LoVo (cell line): ENCODE data around the gene SFXN1.

Experiments used
- DNase-seq: peaks from one replicate; pipeline ENCODE4 v3.0.0-alpha.2; 2016; ENCODE audit warnings: low spot score

Gene SFXN1

GRCh38 chr5:175466700-175467318, 11.6 kb upstream of the SFXN1 start:
- DNase-seq: no peak

DNA sequence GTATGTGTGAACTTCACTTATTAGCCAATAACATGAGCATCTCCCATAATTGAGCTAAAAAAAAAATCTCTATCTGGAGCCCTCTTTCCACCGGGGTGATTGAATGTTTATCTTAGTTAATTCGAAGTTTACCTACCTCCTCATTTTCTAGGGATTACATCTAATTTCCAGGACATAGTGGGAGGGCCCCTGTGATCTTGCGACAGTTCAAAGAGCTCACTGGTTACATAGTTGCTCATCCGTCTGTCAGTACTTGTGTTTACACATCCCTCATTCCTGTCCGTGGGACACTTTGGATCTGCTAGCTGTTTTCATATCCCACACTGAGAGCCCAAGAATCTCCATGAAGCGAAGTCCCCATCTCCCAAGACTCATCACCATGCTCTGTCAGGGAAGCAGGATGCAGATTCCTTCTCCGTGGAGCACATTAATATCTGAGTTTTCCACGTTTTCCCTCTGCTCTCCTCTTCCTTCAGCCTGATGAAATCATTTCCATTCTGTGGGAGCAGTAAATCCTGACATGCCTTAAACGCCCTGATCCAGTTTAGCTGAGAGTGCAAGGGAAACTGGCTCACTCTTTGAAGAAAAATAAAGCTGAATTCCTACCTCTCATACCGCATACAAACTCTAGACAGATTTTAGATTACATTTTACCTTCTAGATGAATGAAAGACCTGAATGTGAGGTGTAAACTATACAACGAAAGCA, 10.2 kb upstream of the SFXN1 start:
- no peak for DNase-seq

DNA sequence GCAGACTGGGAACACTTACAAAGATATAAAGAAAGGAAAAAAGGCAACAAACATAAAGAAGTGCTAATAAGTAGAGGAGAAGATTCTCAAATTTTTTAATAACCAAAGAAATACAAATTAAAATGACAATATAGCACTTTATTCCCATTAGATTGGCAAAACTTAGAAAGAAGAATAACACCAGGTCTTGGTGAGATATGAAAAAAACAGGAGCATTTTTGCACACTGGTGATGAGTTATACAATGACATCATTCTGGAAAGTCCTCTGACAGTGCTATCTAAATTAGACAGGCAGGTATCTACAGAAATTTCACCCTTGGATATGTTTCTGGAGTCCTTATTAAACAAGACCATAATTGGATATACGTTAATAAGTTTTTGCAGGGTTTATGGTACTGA, 9.5 kb upstream of the SFXN1 start:
- DNase-seq: no peak

DNA sequence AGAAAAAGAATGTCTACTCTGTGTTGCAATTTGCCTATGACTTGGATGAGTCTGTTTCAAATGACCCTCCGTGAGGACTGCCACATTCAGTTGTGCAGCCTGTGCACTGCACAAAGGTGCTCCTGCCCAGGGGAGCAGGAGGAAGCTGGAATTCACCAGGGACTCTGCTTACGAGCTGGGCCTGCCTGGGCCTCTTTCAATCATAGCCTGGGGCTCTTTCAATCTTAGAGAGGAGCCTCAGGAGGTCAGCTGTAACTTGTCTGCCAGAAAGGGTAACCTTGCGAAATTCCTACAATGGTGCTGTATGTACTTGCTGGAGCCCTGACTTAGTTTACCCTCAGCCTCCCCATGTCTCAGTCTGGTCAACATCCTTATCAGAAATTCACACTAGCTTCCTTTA, 8.4 kb upstream of the SFXN1 start:
- DNase-seq: no peak

DNA sequence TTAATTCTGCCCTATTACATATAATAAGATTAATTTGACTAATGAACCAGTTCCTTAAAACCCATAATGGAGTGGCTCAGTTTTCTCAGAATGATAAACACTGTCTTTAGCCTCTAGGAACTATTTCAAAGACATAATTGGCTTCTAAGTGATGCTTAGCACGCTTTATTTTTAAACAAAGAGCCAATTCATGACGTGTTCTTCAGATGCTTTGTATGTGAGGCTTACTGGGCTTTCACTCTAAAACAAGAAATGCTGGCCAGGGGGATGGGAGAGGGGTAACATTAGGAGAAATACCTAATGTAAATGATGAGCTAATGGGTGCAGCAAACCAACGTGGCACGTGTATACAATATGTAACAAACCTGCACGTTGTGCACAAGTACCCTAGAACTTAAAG, 7.6 kb upstream of the SFXN1 start:
- DNase-seq: no peak

GRCh38 chr5:175471196-175471595, 7.2 kb upstream of the SFXN1 start:
- no peak for DNase-seq

GRCh38 chr5:175471628-175472027, 6.7 kb upstream of the SFXN1 start:
- DNase-seq: no peak

DNA sequence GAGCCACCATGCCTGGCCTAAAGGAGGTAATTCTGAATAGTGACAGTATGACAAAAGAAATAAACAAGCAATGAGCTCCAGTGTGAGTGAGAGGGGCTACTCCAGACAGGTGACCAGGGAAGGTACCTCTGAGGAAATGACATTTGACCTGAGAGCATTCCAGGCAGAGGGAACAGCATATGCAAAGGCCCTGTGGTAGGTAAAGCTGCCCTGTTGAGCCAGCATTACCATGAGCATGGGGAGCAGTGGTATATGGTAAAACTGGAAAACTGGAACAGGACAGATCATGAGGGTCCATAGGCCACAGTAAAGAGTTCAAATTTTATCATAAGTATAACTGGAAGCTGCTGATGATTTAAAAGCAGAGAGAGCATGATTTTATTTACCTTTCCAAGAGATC, 6.0 kb upstream of the SFXN1 start:
- DNase-seq: no peak

- no peak for DNase-seq
Observed at GRCh38 chr5:175475248-175475647, 3.1 kb upstream of the SFXN1 start.

- no peak for DNase-seq
Observed at GRCh38 chr5:175477440-175477839, 920 bp upstream of the SFXN1 start.

- DNase-seq: no peak
Observed at GRCh38 chr5:175478008-175478383, 364 bp upstream of the SFXN1 start.

GRCh38 chr5:175479125-175479881, 943 bp downstream of the SFXN1 start:
- peak; percentile 15 for DNase-seq

DNA sequence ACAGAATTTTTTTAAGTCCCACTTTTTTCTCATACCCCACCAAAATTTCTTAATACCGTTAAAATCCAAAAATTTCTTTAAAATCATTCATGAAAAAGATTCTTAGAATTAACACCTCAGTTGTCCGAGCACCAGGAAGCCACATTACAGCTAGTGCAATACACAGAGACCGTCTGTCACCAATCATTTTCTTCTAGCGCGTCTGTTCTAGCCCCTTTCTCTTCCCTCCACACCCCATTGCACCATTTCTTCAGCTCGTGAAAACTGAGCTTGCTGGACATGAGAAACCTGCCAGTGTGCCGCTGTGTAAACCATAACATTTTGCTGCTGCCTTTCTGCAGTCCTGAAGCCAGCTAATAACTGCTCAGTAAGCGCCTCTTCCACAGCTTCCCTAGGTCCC, 5.0 kb downstream of the SFXN1 start:
- DNase-seq: no peak

GRCh38 chr5:175484322-175484721, 6.0 kb downstream of the SFXN1 start:
- DNase-seq: no peak

DNA sequence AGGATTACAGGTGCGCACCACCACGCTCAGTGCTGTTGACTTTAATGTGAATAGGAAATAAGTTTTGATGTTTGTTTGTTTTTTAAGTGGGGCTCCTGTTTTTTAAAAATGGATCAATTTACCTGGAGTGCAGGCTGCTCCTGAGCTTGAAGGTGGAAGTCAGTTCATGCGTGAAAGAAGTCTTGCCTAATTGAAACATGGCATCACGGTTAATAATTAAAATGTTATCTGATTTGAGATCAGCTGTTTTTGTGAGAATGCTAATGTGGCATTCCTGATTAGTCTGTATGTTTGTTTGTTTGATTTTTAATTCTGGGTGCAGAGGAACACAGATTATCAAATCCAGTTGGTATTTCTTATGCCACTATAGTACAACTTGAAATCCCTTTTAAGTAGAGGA, 6.5 kb downstream of the SFXN1 start:
- DNase-seq: no peak

GRCh38 chr5:175485631-175486030, 7.3 kb downstream of the SFXN1 start:
- no peak for DNase-seq

GRCh38 chr5:175487514-175488222, 9.3 kb downstream of the SFXN1 start:
- no peak for DNase-seq

DNA sequence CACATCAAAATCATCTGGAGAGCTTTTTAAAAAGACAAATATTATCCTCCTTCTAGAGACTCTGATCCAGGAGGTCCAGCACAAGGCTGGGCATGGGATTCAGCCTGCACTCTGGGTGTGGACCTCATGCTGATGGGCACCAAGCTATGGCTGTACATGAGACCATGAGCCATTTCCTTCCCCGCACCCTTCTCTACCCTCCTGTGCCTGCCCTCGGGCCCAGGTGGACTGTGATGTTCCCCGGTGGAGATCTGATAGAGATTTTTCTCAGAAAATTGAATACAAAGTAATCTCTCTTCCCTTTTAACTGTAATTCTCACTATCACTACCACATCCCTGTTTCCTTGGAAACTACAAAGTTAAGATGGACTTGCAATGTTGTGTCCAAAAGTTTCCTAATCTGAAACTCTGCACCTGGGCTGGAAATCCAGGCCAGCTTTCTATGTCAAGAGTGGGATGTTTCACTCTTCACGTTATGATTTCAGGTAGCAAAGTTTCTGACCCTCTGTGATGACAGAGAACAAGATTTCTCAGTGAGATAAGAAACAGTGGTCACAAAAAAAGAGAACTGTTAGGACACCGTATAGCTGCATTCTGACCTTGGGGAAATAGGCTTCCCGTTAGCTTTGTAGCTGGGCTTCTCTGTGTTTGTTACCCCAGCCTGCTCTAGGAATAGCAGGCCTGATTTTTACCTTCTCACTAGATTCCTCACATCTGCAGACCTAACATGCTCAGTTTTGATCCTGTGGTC, 11.5 kb downstream of the SFXN1 start:
- DNase-seq: no peak

DNA sequence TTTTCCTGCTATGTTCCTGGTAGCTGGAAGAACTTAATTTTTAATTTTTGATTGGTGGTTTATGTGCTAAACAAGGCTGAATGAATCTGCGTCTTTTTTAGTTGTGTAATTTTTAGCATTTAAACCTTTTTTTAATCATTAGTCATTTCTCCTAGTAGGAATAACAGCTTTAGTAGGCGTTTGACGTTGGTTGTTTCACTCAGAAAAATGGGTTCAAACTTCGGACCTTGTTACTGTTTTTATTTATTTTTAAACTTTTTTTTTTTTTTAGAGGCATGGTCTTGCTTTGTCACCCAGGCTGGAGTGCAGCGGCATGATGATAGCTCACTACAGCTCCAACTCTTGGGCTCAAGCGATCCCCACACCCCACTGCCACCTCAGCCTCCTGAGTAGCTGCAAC, 12.9 kb downstream of the SFXN1 start:
- DNase-seq: no peak

GRCh38 chr5:175493260-175493659, 14.9 kb downstream of the SFXN1 start:
- no peak for DNase-seq

DNA sequence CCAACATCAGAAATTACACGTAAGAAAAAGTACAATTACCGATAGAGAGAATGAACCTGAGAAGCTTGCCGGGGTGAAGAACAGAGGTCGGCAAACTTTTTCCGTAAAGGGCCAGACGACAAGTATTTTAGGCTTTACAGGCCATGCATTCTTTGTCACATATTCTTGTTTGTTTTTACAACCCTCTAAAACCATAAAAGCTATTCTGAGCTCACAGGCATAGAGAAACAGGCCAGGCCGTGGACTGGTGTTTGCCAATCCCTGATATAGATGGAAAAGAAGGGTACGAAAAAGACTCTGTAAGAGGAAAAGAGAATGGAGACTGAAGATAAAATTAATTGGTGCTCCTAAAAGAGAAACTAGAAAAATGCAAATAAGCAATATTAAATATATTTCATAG, 15.4 kb downstream of the SFXN1 start:
- no peak for DNase-seq
